HG03460 (cell line): ENCODE measurements around the gene HTN3.
A peak's percentile ranks its signal among the peaks of the same experiment; 100 is the strongest.
"Not testable (repeated sequence)": the region's sequence is repeated elsewhere in the genome, so short reads cannot be mapped to it uniquely, and the experiment has no call there.

Source experiments
- ATAC-seq: cut with Tn5 transposase; IDR thresholded peaks from one replicate; pipeline ENCODE4 v1.9.1; 2021; ENCODE audit not compliant: unreplicated experiment

The HTN3 gene

DNA sequence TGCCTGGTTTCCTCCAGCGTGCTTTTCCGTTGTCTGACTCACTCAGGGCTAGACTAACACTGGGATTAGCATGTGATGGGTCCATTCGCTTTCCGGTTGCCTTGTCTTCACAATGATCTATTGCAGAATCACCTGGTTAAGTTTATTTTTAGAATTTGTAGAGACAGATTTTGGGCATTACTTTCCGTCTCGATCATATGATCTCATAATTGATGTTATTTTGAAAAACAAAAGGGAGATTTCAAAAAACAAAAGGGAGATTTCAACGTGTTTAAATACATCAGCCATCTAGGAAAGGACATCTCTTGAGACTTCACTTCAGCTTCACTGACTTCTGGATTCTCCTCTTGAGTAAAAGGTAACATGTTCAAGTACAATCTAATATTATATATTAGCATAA, at the start of gene HTN3:
TSS of gene HTN3 (plus strand) at position 301 of the 400 bp plus-strand sequence. CDS start 2,282 bp downstream, outside the sequence.
- not testable (repeated sequence) for ATAC-seq

DNA sequence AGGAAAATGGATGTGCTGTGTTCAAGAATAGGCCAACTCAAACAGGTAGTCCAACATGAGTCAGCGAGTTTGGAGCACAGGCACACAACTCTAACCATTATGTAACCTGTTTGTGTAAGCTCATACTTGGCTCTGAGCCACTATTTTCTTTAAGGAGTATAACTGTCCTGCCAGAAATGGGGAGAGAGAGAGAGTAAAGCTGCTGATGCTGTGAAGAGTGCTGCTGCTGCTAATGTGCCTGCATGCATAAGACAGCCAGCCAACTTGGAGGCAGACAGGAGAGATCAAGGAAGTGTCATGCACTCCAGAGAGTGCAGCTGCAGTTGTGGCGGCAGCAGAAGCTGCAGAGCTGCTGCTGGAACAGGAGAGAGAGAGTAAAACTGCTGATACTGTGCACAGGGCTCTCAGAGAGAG, 44.2 kb upstream of the HTN3 start:
- no peak for ATAC-seq

DNA sequence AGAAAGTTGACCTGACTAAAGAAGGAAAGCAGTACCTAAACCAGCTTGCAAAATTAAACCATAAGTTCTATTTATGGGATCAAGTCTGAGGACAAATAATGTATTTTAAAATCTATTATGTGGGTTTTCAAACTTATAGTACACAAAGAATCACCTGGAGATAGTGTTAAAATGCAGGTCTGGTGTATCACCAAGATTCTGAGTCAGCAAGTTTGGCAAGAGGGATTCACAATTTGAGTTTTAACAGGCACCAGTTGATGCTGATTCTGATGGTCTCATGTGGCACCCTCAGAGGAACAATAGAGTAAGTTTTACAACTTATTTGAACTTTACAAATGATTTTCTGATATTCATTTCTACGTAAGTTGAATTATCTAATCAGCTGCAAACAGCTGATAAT, 41.6 kb upstream of the HTN3 start:
- ATAC-seq: no peak

DNA sequence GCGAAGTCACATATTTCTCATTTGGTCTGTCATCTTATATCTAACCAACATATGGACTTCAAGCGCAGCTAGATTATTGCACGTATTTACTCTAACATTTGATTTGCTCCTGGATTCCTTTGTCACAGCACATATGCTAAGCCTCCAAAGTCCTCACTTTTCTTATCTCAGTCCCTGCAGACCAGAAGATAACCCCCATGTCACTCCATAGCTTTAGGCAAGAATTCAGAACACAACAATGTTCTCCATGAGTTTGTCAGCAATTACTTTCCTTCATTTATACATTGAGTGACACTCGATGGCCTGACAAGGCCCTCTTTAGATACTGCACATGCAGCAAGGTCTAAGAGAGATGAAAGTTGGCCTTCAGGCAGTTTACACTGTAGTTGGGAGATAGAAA, 37.2 kb upstream of the HTN3 start:
- no peak for ATAC-seq

DNA sequence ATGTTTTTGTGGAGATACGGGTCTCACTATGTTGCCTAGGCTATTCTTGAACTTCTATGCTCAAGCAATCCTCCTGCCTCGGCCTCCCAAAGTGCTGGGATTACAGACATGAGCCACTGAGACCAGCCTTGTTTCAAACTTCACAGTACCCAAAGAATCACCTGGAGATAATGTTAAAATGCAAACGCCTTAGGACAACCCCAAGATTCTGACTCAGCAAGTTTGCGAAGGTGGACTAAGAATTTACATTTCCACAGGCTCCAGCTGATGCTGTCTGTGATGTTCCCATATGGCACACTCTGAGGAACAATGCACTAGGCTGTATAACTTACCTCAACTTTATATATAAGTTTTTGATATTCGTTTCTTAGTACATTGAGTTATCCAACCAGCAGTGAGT, 33.5 kb upstream of the HTN3 start:
- no peak for ATAC-seq

DNA sequence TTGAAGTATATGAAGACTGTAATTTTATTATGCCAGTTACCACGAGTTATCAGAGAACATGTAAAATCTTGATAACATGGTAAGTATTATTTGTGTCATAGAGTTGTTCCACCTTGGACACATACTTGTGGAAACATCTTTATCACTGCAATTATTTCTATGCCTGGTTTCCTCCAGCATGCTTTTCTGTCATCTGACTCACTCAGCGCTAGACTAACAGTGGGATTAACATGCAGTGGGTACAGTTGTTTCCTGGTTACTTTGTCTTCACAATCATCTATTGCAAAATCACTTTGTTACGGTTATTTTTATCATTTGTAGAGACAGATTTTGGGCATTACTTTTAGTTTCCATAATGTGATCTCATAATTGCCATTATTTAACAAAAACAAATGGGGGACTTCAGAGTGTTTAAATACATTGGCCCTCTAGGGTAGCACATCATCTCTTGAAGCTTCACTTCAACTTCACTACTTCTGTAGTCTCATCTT, 32.7 kb upstream of the HTN3 start, which contains the start of gene STATH:
TSS of gene STATH (plus strand) at position 441 of the 491 bp plus-strand sequence. CDS start 2,472 bp downstream, outside the sequence.
- ATAC-seq: no peak

DNA sequence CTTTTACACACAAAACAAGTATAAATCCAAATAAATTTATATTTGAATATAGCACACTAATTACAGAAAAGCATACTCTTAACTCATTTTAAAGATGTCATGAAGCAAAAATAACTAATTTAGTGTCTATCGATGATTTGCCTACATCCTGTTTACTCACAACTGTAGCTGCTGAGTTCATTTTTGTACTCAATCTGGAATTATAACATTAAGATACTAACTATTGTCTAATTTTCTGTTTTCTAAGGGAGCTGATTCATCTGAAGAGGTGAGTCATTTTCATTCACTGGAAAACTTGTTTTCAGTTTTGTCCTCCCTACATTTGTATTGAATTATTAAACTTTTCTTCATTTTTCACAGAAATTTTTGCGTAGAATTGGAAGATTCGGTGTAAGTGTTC, 28.8 kb upstream of the HTN3 start:
- ATAC-seq: no peak

DNA sequence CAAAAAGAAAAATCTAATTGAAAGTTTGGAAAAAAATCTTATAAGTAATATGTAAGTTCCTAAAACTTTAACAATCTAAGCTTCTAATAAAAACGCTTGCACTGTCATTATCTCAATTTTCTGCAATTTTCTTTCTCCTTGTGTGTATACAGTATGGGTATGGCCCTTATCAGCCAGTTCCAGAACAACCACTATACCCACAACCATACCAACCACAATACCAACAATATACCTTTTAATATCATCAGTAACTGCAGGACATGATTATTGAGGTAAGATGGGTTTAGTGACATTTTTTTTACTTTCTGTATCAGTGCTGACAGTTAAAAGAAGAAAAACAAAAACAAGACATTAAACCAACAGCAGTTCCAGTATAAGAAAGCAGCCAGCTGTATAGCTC, 27.5 kb upstream of the HTN3 start:
- ATAC-seq: no peak

DNA sequence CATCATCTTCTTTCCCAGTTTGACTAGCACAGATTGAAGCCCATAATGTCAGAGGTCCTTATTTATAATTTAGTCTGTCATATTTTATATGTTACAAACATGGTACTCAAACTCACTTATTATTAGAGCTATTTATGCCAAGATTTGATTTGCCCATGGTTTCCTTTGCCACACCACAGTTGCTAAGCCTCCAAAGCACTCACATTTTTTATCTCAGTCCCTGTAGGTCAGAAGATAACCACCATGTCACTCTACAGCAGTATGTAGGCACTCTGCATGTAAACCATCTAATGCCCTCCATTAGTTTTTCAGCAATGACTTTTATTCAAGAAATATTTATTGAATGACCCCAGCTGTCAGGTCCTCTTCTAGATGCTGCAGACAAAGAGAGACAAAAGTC, 25.8 kb upstream of the HTN3 start:
- ATAC-seq: no peak

DNA sequence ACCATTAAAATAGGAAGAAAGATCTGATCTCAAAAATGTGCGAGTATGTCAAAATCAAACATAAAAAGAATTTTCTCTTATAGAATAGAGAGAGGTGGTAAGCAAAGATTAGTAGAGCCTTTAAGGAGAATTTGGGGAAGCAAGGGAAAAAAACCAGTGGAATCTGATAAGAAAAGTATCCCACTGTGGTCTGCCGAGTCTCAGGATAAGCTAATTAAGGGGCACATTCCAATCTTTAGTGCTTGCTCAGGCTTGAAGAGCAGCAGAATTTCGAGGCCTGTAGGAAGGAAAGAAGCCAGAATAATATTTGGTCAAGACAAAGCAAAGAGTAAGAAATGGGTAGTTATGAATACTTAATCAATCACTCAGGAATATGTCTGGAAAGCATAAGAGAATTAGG, 19.5 kb upstream of the HTN3 start:
- ATAC-seq: no peak

DNA sequence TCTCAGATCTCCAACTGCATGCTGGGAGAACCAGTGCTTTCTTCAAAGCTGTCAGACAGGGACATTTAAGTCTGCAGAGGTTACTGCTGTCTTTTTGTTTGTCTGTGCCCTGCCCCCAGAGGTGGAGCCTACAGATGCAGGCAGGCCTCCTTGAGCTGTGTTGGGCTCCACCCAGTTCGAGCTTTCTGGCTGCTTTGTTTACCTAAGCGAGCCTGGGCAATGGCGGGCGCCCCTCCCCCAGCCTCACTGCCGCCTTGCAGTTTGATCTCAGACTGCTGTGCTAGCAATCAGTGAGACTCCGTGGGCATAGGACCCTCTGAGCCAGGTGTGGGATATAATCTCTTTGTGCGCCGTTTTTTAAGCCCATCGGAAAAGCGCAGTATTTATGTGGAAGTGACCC, 9.3 kb upstream of the HTN3 start:
- ATAC-seq: not testable (repeated sequence)

DNA sequence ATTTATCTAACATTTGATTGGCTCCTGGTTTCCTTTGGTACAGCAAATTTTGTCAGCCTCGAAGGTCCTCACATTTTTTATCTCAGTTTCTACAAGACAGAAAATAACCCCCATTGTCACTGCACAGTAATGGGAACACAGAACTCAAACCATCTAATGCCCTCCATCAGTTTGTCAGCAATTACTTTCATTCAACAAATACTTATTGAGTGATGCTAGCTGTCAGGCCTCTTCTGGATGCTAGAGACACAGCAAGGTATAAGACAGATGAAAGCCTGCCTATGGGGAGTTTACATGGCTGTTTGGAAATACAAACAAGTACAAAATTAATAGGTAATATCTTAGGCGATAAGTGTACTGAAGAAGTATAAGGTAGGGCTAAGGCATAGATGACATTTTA, 5.0 kb upstream of the HTN3 start:
- ATAC-seq: no peak

DNA sequence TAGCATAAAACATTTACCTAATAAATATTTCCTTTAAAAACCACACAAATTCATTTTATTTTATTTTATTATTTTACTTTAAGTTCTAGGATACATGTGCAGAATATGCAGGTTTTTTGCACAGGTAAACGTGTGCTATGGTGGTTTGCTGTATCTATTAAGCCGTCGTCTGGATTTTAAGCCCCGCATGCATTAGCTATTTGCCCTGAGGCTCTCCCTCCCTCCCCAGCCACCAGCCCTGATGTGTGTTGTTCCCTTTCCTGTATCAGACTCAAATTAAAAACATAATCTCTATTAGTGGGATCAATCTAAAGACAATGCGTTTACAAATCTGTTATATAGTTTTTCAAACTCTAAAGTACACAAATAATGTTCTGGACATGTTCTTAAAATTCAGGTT, 1.2 kb upstream of the HTN3 start:
- no peak for ATAC-seq

DNA sequence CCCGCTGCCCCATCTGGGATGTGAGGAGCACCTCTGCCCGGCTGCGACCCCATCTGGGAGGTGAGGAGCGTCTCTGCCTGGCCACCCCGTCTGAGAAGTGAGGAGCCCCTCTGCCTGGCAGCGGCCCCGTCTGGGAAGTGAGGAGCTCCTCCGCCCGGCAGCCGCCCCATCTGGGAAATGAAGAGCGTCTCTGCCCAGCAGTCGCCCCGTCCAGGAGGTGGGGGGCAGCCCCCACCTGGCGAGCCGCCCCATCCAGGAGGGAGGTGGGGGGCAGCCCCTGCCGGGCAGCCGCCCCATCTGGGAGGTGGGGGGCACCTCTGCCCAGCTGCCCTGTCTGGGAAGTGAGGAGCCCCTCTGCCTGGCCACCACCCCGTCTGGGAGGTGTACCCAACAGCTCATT, 9.3 kb downstream of the HTN3 start:
- not testable (repeated sequence) for ATAC-seq

DNA sequence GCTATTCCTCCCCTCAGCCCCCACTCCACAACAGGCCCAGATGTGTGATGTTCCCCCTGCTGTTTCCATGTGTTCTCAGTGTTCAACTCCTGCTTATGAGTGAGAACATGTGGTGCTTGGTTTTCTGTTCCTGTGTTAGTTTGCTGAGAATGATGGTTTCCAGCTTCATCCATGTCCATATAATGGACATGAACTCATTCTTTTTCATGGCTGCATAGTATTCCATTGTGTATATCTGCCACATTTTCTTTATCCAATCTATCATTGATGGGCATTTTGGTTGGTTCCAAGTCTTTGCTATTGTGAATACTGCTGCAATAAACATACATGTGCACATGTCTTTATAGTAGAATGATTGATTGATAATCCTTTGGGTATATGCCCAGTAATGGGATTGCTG, 11.7 kb downstream of the HTN3 start:
- not testable (repeated sequence) for ATAC-seq

DNA sequence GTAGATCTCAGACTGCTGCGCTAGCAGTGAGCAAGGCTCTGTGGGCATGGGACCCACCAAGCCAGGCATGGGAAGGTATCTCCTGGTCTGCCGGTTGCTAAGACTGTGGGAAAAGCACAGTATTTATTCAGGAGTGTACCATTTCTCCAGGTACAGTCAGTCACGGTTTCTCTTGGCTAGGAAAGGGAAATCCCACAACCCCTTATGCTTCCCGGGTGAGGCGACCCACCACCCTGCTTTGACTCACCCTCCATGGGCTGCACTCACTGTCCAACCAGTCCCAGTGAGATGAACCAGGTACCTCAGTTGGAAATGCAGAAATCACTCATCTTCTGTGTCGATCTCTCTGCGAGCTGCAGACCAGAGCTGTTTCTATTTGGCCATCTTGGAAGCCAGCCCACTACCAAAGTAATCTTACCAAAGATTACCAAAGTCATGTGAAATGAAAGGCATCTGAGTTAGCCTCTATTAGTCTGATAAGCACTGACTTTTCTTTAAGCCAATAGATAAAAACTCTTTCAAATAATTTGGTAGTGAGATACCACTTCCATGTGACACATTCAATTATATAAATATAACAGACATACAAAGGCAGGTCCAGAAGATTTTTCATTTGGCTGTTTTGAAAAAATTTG, 13.5 kb downstream of the HTN3 start:
- ATAC-seq: no peak

DNA sequence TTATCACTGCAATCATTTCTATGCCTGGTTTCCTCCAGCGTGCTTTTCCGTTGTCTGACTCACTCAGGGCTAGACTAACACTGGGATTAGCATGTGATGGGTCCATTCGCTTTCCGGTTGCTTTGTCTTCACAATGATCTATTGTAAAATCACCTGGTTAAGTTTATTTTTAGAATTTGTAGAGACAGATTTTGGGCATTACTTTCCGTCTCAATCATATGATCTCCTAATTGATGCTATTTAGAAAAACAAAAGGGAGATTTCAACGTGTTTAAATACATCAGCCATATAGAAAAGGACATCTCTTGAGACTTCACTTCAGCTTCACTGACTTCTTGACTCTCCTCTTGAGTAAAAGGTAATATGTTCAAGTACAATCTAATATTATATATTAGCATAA, 21.9 kb downstream of the HTN3 start, which contains the start of gene HTN1:
TSS of gene HTN1 (plus strand) at position 301 of the 400 bp plus-strand sequence. CDS start 2,639 bp downstream, outside the sequence.
- not testable (repeated sequence) for ATAC-seq

DNA sequence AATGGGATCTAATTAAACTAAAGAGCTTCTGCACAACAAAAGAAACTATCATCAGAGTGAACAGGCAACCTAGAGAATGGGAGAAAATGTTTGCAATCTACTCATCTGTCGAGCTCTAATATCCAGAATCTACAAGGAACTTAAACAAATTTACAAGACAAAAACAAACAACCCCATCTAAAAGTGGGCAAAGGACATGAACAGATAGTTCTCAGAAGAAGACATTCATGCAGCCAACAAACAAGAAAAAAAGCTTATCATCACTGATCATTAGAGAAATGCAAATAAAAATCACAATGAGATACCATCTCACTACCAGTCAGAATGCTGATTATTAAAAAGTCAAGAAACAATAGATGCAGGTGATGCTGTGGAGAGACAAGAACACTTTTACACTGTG, 28.3 kb downstream of the HTN3 start:
- not testable (repeated sequence) for ATAC-seq

DNA sequence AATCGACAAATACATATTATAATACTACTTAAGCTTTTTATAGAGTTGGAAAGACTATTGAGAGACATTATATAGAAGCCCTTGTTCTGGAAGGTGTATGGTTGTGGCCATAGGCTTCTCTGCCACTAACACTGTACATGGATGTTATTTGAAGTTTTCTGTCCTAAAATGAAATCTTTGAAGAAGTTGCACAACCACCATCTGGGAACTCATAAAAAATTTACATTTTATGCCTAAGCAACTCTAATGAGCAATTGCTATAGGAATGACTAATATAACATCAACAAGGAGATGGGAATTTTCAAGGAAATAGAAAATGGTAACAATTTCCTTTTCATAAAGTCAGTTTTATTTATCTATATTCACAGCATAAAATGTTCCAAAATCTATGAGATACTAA, 29.4 kb downstream of the HTN3 start:
- no peak for ATAC-seq

DNA sequence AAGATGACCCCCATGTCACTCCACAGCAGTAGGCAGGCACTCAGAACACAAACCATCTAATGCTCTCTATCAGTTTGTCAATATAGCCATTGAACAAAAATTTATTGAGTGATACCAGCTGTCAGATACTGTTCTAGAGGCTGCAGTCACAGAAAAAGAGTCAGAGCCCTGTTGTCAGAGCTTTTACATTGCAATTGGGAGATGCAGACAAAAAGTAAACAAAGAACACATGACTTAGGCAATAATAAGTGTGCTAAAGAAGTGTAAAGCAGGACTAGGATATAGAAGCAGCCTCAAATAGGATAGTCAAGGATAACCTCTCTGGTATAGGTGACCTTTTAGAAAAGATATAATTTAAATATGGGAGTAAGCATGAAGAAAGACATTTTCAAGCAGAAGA, 30.9 kb downstream of the HTN3 start:
- ATAC-seq: no peak

DNA sequence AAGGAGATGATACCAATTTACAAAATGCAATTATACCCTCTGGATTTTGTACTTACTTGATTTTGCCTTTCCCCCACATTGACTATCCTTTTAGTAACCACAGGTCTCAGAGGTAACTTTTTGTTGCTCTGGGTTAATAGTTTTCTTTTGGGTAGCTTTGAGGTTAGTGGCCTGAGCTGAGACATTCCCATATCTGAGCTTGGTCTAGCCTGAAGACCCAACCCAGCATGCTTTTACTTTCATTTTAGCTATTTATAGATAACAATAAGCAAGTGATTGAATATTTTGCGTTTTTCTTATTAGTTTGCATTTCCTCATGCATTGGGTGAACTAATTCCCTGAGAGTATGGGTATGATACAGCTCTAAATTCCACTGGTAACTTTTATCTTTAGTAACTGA, 33.7 kb downstream of the HTN3 start:
- peak; percentile 95 for ATAC-seq

DNA sequence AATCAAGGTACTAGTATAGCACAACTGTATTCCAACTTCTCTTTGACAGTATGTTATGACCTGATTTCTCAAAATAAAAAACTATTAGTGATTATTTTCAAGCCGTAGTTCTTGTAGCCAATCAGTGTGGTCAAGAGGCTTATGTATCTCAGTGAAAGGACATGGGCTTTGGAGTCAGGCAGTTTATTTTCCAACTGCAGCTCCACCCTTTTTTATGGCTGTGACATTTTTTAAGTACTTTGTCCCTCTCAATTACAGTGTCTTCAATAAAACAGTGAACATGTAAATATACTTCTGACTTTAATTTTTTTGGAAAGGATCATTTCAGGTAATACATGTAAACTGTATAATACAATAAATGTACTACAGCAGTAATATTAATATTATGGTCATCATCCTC, 51.9 kb downstream of the HTN3 start:
- ATAC-seq: no peak
